Measurements from ENCODE around the gene MOAP1. TPM values are rescaled to one million over a fixed set of nuclear protein-coding genes. Genes with fewer than 3 reads are reported as not detected.

Gene MOAP1
- total RNA-seq, 2 experiments from 2014 or later: 14.2 to 14.8 TPM

DNA sequence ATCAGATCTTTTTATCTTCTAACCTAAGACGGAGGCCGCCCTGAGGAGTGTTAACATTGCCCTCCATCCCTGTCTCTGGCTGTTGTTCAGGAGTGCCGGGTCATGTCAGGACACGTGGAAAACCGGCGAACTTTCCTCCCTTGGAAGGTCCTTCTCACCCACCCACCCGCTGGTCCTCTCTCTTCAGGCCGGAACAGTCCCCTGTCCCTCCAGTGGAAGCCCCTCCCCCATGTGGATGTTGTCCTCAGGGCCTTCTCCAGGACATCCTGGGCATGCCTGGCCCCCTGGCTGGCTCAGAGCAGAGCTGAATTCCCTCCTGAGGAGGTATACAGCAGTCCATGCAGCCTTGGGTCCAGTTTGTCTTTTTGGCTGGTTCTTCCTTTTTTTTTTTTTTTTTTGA lies 48.7 kb downstream of the MOAP1 start:
- no peak overlapping the region for H3K27ac Mint-ChIP-seq
- no peaks in the 10 kb centered on the region for H3K36me3 Mint-ChIP-seq
- peaks cover 2% of the 10 kb centered on the region for H3K4me1 Mint-ChIP-seq (ENCODE audit: low read depth)
- no peak overlapping the region for H3K4me3 Mint-ChIP-seq
- ChIA-PET POLR2A (no interaction called here), CTCF (interaction anchor here (2.1 to 9.1 kb wide), 2 partner anchors 21 to 184 kb away, joined by 6 to 152 read pairs; partner anchors contain the start of gene ITPK1)
- intact Hi-C loops (cut with micrococcal nuclease): no loop called here
- DNase-seq: no peak
- H3K9me3 Mint-ChIP-seq: no peaks in the 10 kb centered on the region
- no peaks in the 10 kb centered on the region for H3K27me3 Mint-ChIP-seq

DNA sequence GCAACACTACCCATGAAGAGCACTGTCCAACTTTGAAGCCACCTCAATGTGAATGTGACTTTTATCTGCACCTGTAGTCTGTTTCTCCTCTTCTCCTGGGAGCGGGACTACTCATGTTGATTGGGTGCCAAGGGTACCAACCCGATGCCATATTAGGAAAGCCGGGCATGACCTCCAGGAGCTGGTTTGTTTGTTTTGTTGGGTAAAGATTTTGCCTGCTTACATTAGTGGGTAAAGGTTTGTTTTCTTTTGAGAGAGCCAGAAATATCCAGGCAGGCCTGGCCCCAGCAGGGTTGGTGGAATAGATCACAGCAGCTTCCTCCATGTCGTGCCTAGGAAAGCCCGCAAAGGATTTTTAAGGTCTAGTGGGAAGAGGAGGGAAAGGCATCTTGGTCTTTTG lies 49.3 kb downstream of the MOAP1 start:
- H3K27ac Mint-ChIP-seq: no peak overlapping the region
- POLR2A ChIA-PET: no interaction called here
- intact Hi-C loops (cut with micrococcal nuclease): no loop called here
- no peak for DNase-seq
- CTCF ChIA-PET: interaction anchor here (2.1 to 9.1 kb wide), 2 partner anchors 21 to 183 kb away, joined by 6 to 152 read pairs; partner anchors contain the start of gene ITPK1
- H3K9me3 Mint-ChIP-seq: no peaks in the 10 kb centered on the region
- H3K4me1 Mint-ChIP-seq (ENCODE audit: low read depth): peaks cover 2% of the 10 kb centered on the region
- H3K4me3 Mint-ChIP-seq: no peak overlapping the region
- no peaks in the 10 kb centered on the region for H3K27me3 Mint-ChIP-seq
- no peaks in the 10 kb centered on the region for H3K36me3 Mint-ChIP-seq

DNA sequence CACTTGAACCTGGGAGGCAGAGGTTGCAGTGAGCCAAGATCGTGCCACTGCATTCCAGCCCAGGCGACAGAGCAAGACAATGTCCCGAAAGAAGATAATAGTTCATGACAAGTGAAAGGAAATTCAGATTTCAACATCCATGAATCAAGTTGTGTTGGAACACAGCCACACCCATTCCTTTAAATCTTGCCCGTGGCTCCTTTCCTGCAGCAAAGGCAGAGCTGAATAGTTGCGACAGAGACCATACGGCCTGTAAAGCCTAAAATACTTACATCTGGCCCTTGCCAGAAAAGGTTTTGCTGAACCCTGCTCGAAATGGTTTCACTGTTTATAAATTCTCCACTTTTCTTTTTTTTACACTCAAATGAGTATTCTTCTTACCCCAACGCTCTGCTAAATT lies 51.2 kb downstream of the MOAP1 start:
- POLR2A ChIA-PET: no interaction called here
- Mint-ChIP-seq H3K4me1 (ENCODE audit: low read depth) (no peaks in the 10 kb centered on the region), H3K27me3 (no peaks in the 10 kb centered on the region), H3K36me3 (no peaks in the 10 kb centered on the region), H3K9me3 (no peaks in the 10 kb centered on the region), H3K4me3 (no peak overlapping the region), H3K27ac (no peak overlapping the region)
- no peak for DNase-seq
- CTCF ChIA-PET: interaction anchor here (0.8 to 3.6 kb wide), 8 partner anchors 10 to 182 kb away, joined by 3 to 71 read pairs (median 6); partner anchors contain the start of gene ITPK1
- intact Hi-C loops (cut with micrococcal nuclease): no loop called here

DNA sequence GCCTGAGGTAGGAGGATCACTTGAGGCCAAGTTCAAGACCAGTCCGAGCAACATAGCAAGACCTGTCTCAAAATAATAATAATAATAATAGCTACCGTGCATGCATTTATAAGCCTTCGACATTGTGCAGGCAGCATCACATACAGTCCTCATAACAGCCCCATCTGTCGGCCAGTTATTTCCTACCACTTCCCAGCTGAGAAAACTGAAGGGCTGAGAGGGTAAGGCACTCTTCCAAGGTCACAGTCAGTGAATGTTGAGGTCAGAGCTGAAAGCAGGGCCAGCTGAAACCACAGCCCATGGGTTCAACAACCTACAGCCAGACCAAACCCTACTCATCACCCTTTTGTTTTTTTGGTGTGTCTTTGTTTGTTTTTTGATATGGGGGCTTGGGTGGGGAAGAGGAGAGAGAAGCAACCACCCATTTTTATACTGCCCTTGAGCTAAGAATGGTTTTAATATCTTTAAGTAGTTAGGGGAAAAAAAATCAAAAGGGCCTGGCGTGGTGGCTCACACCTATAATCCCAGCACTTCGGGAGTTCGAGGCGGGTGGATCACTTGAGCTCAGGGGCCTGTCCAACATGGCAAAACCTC lies 52.1 kb downstream of the MOAP1 start:
- POLR2A ChIA-PET: interaction anchor here (1.4 kb wide), 1 partner anchor 19 kb away, joined by 3 read pairs; no protein-coding TSS in a partner anchor
- H3K9me3 Mint-ChIP-seq: no peaks in the 10 kb centered on the region

More for the DNA sequence above, 52.1 kb downstream of the MOAP1 start:
- no peak overlapping the region for H3K4me3 Mint-ChIP-seq
- H3K4me1 Mint-ChIP-seq (ENCODE audit: low read depth): no peaks in the 10 kb centered on the region
- CTCF ChIA-PET: interaction anchor here (0.6 to 3.6 kb wide), 13 partner anchors 9 to 1262 kb away, joined by 3 to 71 read pairs (median 4); partner anchors contain the start of gene ITPK1
- intact Hi-C loops (cut with micrococcal nuclease): no loop called here
- peaks cover 4% of the 10 kb centered on the region for H3K27me3 Mint-ChIP-seq
- H3K36me3 Mint-ChIP-seq: no peaks in the 10 kb centered on the region
- peak; percentile 21 for DNase-seq
- H3K27ac Mint-ChIP-seq: no peak overlapping the region

Other genes starting within 250 kb of the MOAP1 start
- 10 to 100 TPM; 28.1 to 35.2 TPM for gene ITPK1, start 69.0 kb downstream of the MOAP1 start, total RNA-seq
- 10 to 100 TPM; 12.0 to 12.4 TPM for gene LYSET, start 420 bp upstream of the MOAP1 start, total RNA-seq
- 10 to 100 TPM; 12.4 to 12.5 TPM for gene GON7, start 22.2 kb upstream of the MOAP1 start, total RNA-seq
- gene UBR7, start 22.4 kb upstream of the MOAP1 start, total RNA-seq: 10 to 100 TPM; 48.0 to 51.6 TPM
- 1 to 10 TPM; 7.7 to 9.9 TPM for gene BTBD7, start 148.1 kb upstream of the MOAP1 start, total RNA-seq
- not detected for gene COX8C, start 162.3 kb upstream of the MOAP1 start, total RNA-seq
- gene UNC79, start 246.0 kb upstream of the MOAP1 start, total RNA-seq: under 1 TPM in 1 of 2 experiments, not detected in 1; 0.05 TPM